KOPT-K1 (cell line): ENCODE data around the gene EPHA6.

Source experiments
- H3K27ac ChIP-seq: fragments of 200-600 bp; sonication (generic); 2 replicates; pipeline ENCODE4 v1.5.1; 2016; ENCODE audit warnings: antibody characterized with exemption, mild to moderate bottlenecking, low read depth, low read length; ENCODE audit not compliant: poor library complexity, severe bottlenecking
- H3K36me3 ChIP-seq: fragments of 200-600 bp; sonication (generic); 2 replicates; pipeline ENCODE4 v1.5.1; 2017; ENCODE audit warnings: antibody characterized with exemption, mild to moderate bottlenecking, low read length, moderate library complexity; ENCODE audit not compliant: insufficient read depth
- H3K9me3 ChIP-seq: fragments of 200-600 bp; sonication (generic); 2 replicates; pipeline ENCODE4 v1.5.1; 2017; ENCODE audit warnings: antibody characterized with exemption, low read length, mild to moderate bottlenecking; ENCODE audit not compliant: insufficient read depth, poor library complexity, severe bottlenecking

The EPHA6 gene

GRCh38 chr3:97692831-97693230 lies 878.4 kb downstream of the EPHA6 start:
- no peaks in the 10 kb centered on the region for H3K9me3 ChIP-seq

GRCh38 chr3:97694876-97695275 lies 880.5 kb downstream of the EPHA6 start:
- no peak overlapping the region for H3K27ac ChIP-seq
- H3K36me3 ChIP-seq: no peaks in the 10 kb centered on the region
- no peaks in the 10 kb centered on the region for H3K9me3 ChIP-seq

More at GRCh38 chr3:97692831-97693230, 878.4 kb downstream of the EPHA6 start:
- no peaks in the 10 kb centered on the region for H3K36me3 ChIP-seq
- H3K27ac ChIP-seq: no peak overlapping the region

GRCh38 chr3:97698691-97699090 lies 884.3 kb downstream of the EPHA6 start:
- Histone ChIP-seq H3K9me3 (no peaks in the 10 kb centered on the region), H3K27ac (no peak overlapping the region), H3K36me3 (no peaks in the 10 kb centered on the region)

- no peaks in the 10 kb centered on the region for H3K36me3 ChIP-seq
- H3K27ac ChIP-seq: no peak overlapping the region
- H3K9me3 ChIP-seq: no peaks in the 10 kb centered on the region
These were observed 885.5 kb downstream of the EPHA6 start for GRCh38 chr3:97699889-97700288.

- Histone ChIP-seq H3K27ac (no peak overlapping the region), H3K9me3 (no peaks in the 10 kb centered on the region), H3K36me3 (no peaks in the 10 kb centered on the region)
These were observed 891.4 kb downstream of the EPHA6 start for GRCh38 chr3:97705764-97706163.

GRCh38 chr3:97706226-97706625 lies 891.8 kb downstream of the EPHA6 start:
- Histone ChIP-seq H3K9me3 (no peaks in the 10 kb centered on the region), H3K27ac (no peak overlapping the region), H3K36me3 (no peaks in the 10 kb centered on the region)

GRCh38 chr3:97711654-97712053 lies 897.3 kb downstream of the EPHA6 start:
- H3K9me3 ChIP-seq: no peaks in the 10 kb centered on the region
- no peaks in the 10 kb centered on the region for H3K36me3 ChIP-seq
- no peak overlapping the region for H3K27ac ChIP-seq

- no peaks in the 10 kb centered on the region for H3K9me3 ChIP-seq
- no peak overlapping the region for H3K27ac ChIP-seq
- no peaks in the 10 kb centered on the region for H3K36me3 ChIP-seq
These were observed 898.5 kb downstream of the EPHA6 start for GRCh38 chr3:97712919-97713318.

GRCh38 chr3:97713634-97714033 lies 899.2 kb downstream of the EPHA6 start:
- Histone ChIP-seq H3K27ac (no peak overlapping the region), H3K9me3 (no peaks in the 10 kb centered on the region), H3K36me3 (no peaks in the 10 kb centered on the region)

GRCh38 chr3:97719156-97719821 lies 904.9 kb downstream of the EPHA6 start:
- H3K27ac ChIP-seq: no peak overlapping the region

GRCh38 chr3:97720417-97720816 lies 906.0 kb downstream of the EPHA6 start:
- Histone ChIP-seq H3K36me3 (no peaks in the 10 kb centered on the region), H3K27ac (no peak overlapping the region), H3K9me3 (no peaks in the 10 kb centered on the region)

More at GRCh38 chr3:97719156-97719821, 904.9 kb downstream of the EPHA6 start:
- no peaks in the 10 kb centered on the region for H3K9me3 ChIP-seq
- no peaks in the 10 kb centered on the region for H3K36me3 ChIP-seq

- Histone ChIP-seq H3K27ac (no peak overlapping the region), H3K9me3 (no peaks in the 10 kb centered on the region), H3K36me3 (no peaks in the 10 kb centered on the region)
These were observed 907.1 kb downstream of the EPHA6 start for GRCh38 chr3:97721446-97721845.

GRCh38 chr3:97736928-97737327 lies 922.5 kb downstream of the EPHA6 start:
- no peak overlapping the region for H3K27ac ChIP-seq
- H3K36me3 ChIP-seq: no peaks in the 10 kb centered on the region
- H3K9me3 ChIP-seq: no peaks in the 10 kb centered on the region

GRCh38 chr3:97738761-97739160 lies 924.4 kb downstream of the EPHA6 start:
- no peaks in the 10 kb centered on the region for H3K9me3 ChIP-seq
- no peaks in the 10 kb centered on the region for H3K36me3 ChIP-seq
- H3K27ac ChIP-seq: no peak overlapping the region

GRCh38 chr3:97742036-97742435 lies 927.6 kb downstream of the EPHA6 start:
- Histone ChIP-seq H3K27ac (no peak overlapping the region), H3K36me3 (no peaks in the 10 kb centered on the region), H3K9me3 (no peaks in the 10 kb centered on the region)

- no peak overlapping the region for H3K27ac ChIP-seq
- H3K36me3 ChIP-seq: no peaks in the 10 kb centered on the region
- no peaks in the 10 kb centered on the region for H3K9me3 ChIP-seq
These were observed 929.9 kb downstream of the EPHA6 start for GRCh38 chr3:97744289-97744688.
